HG03571 (cell line): ENCODE results near the gene PLEKHA7.
"Not testable (repeated sequence)": the region's sequence is repeated elsewhere in the genome, so short reads cannot be mapped to it uniquely, and the experiment has no call there.

ENCODE experiments used
- ATAC-seq: cut with Tn5 transposase; IDR thresholded peaks from one replicate; pipeline ENCODE4 v1.9.1; 2021; ENCODE audit not compliant: unreplicated experiment

PLEKHA7 gene

DNA sequence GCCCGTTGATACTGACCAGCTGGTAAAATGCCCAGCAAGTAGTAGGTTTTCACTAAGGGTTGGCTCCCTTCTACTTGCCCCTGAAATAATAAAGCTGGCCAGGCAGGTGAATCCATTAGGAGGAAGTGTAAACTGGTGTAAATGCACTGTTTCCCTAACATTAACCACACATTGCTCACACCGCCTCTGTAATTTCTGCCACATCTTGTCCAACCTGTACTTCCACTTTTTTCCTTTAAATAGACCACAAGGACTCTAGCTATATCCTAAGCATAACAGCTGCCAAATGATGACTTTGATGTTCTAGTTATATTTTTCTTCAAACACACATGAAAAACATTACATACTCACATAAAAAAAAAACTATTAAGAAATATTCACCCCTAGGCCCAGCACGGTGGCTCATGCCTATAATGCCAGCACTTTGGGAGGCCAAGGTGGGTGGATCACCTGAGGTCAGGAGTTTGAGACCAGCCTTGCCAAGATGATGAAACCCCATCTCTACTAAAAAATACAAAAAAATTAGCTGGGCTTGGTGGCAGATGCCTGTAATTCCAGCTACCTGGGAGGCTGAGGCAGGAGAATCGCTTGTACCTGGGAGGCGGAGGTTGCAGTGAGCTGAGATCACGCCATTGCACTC, 95.6 kb downstream of the PLEKHA7 start:
- not testable (repeated sequence) for ATAC-seq

DNA sequence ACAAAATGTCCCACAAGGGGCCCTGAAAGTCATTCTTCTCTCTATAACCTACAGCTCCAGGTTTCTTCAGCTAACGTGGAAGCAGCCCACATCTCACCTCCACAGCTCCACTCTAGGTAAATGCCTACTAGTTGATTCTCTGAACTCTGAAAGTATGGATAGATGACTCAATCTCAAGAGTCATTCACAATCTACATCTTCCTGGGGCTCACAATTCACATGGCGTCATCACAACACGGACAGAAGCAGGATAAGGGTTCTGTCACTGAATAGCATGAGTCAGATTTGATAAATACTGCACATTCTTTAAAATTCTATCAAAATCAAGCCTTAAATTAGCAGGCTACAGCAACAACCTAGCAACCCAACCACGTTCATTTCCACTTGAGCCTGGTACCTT, 96.3 kb downstream of the PLEKHA7 start:
- no peak for ATAC-seq

DNA sequence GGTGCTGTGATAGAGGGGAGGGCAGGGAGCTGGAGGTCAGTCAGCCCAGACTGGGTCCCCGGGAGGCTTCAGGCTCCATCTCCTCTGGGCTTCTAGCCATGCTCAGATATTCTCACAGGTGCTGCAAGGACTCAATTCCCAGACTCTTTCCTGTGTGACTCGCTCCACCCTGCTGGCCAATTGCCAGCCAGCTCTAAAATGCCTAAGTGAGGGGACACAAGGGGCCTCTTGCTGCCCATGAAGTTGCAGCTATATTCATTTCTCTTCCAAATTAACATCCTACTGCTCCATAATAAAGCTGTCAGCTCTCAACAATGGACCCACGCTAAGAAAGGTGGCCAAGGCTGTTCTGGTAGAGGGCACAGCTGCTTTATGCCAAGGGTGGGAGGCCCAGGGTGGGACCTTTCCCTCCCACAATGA, 101.5 kb downstream of the PLEKHA7 start:
- no peak for ATAC-seq

DNA sequence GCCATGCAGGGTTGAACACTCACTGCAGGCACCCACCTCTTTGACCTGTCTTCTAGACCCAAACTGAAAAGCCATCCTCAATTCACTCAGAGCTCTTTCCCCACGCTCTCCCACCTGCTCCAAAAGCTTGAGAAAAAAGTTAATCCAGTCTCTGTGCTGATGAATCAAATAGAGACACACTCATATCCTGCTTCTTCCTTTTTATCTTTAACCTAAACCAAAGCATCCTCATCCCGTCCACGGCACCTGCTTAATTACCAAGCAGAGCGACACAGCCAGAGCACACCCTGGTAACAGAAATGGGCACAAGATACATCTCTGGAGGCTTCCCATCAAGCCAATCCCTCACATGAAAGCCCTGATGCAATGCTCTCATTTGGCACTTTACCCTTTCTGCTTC, 102.6 kb downstream of the PLEKHA7 start:
- no peak for ATAC-seq

DNA sequence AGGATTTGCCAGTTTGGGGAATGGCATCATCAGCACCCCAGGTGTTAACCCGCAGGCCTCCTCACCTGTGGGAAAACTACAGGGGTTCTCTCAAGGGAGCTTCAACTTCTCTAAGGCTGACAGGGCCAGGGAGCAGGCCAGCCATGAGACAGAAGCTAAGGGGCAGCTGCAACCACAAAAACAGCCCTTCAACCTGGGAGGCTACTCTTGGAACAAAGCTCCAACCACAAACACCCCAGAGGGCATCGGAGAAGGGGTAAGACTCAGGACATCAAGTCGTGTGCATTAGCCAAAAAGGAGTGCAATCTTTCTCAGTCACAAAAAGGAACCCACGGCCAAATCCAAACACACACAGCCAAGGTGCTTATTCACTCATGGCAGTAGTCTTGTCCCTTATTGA, 103.0 kb downstream of the PLEKHA7 start:
- ATAC-seq, result no peak

DNA sequence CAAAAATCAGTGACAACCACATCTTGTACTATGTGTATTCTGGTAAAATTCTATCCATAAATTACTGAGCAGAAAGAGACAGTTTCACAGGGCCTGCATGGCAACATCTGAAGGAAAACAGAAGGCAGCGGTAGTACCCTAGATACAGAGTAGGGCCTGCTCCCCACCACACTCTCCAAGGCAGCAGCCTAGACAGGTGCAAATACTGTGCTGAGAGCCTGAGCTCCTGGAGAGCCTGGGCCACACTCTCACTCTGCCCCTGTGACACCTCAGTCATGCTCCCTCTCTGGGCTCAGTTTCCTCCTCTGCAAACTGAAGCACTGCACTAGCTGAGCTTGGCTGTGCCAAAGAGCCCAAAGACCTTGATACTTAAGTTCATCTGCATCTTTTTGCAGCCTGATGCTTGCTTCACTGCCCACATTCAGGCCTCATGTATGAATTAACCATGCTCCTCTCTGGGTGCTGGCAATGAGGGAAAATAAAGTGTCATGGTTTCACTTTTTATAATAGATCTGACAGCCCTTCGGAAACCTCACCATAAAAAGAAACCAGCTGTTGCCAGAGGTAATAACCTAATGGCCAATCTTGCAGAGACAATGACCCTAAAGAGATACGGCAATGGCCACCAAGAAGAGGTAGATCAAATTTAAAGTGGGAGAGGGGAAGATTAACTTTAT, 104.7 kb downstream of the PLEKHA7 start:
- peak; percentile 73 for ATAC-seq

DNA sequence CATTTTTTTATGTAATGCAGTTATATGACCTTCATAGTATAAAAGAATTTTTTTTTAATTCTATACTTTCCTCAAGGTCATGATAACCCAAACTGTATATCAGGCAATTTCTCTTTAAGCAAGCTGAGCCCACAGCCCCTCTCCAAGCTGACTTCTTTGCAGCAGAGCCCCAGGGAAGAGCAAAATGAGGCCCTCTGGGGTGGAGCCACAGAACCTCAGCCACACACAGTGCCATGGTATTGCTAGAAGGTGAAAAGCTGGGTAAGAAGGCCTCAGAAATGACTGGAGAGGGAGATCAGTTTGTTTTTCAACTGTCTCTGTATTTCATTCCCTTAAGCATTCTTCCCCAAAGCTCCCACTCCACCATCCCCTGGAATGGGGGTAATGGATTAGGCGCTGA, 108.8 kb downstream of the PLEKHA7 start:
- no peak for ATAC-seq

DNA sequence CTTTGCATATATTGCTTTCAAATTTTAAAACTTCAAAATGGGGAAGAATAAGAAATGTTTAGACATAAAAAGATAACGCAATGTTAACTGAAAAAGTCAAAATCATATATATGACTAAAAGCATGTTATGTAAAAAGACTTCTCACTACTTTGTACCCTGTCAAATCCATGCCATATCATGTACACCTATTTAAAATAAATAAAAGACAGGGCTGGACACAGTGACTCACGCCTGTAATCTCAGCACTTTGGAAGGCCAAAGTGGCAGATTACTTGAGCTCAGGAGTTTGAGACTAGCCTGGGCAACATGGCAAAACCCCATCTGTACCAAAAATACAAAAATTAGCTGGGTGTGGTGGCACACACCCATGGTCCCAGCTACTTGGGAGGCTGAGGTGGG, 109.5 kb downstream of the PLEKHA7 start:
- not testable (repeated sequence) for ATAC-seq

DNA sequence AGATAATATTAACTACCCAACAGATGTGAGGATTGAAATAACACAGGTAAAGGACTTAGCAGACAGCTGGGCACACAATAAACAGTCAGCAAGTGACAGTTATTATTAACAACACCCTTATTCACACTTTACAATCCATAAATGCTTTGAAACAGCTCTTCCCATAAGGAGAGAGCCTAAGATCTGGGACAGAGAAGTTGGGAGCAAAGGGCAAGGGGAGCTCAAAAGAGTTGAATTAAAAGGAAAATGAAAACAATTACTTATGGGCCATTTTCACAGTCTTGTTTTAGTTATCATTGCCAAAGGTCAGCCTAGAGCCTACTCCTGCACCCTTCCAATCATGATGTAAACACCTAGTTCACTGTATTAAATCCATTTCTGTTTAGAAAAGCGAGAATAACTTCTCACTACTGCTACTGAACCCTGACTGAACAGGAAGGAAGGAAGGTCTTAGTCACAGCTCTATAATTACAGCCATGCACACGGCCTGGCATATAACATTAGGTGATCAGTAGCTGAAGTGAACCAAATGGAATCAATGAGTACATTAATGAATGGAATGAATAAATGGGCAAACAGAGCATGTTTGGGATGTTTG, 111.3 kb downstream of the PLEKHA7 start:
- peak; percentile 74 for ATAC-seq

DNA sequence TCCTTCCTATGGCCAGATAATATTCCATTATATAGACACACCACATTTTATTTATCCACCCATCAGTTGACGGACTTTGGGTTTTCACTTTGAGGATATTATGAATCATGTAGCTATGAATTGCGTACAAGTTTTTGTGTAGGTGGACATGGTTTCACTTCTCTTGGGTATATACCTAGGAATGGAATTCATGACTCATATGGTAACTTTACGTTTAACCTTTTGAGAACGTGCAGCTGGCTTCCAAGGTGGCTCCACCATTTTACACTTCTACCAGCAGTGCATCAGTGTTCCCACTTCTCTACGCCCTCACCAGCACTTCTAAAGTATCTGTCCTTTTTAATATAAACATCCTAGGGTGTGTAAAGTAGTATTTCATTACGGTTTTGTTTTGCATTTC, 112.0 kb downstream of the PLEKHA7 start:
- peak; percentile 80 for ATAC-seq

DNA sequence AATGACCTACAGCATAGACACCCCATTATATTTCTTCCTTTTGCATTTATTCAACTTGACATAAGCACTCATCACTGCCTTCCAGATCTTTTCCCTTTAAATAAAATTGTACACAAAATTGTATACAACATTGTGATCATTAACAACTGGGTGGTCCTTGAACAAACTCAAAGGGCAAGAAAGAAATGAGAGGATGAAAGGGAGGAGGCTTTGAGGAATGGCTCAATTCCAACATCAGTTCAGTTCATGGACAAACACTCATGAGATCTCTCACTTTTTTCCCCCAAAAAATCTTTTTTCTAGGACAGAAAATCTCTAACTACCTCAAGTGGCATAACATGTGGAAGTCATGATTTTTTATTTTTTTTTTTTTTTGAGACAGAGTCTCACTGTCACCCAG, 113.7 kb downstream of the PLEKHA7 start:
- ATAC-seq, result no peak

DNA sequence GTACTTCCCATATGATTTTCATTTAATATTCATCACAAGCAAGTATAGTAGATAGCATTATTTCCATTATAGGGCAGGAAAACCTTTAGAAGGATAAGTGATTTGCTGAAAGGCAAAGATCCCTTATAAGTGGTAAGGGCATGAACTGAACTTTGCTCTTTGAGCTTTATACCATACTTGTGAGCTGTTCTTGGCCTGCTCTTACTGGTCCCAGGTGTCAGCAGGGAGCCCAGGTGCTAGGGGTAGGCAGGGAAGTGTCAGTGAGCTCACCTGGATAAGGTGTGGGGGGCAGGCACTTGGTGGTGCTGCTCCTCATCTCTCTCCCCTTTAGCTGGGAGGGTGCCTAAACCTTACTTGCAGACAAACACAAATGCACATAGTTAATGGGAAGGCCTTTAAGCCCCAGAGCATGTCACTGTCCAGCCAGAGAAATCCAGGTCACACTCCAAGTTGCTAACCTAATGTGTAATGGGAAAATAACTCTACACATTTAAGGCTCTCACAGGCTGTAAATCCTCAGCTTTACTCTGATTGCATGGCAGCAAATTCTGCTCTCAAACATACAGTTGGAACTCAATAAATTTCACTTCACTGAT, 114.4 kb downstream of the PLEKHA7 start:
- ATAC-seq, result no peak

DNA sequence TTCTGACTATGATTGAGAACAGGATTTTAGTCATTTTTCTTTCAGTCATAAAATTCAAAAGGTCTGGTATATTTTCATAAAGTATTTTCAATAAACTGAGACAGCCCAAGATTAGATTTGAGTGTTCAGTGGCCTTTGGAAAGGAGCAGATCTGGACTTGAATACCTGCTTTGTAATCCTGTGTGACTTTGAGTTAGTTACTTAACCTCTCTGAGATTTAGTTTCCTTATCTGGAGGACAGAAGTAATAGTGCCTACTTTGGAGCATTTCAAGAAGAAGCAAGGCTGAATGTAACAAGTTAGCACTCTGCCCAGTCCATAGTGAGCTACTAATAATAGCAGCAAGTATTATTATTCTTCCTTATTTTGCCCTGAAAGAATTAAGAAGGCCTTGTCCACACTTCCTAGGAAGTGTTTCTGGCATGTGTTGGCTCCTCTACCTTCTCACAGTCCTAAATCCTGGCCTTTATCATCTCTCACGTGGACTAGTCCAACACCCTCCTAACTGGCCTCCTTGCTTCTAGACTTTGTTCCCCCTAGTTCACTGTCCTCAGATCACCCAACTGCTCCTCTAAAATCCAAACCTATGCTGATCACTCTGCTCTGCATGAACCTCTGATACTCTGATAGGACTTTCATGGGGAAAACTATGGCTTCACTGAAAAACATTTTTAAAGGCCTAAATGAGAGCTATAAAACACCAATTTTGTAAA, 115.8 kb downstream of the PLEKHA7 start:
- no peak for ATAC-seq

DNA sequence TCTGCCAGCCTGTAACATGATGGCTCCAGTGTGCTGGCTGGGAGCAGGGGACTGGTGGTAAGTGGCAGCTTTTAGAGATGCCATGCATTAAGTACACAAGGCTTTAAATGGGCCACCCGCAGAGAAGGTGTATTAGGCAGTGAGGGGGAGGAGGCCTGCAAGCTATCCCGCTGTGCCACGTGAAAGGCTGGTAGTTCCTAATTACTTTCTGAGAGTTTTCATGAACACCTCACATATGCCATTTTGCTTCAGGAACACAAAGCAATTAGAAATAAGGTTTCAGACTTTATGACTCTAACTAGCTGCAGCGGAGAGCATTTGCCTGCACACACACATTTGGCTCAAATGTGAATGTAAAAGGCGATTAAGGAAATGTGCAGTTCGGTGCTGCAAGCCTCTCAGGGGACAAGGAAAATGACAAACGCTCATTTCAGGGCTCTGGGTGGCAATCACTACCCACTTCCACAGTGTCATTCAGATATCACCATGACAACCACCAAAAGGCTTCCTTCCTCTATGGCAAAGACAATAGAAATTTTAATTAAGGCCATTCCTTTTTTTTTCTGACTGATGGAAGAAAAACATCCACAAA, 116.6 kb downstream of the PLEKHA7 start:
- no peak for ATAC-seq

DNA sequence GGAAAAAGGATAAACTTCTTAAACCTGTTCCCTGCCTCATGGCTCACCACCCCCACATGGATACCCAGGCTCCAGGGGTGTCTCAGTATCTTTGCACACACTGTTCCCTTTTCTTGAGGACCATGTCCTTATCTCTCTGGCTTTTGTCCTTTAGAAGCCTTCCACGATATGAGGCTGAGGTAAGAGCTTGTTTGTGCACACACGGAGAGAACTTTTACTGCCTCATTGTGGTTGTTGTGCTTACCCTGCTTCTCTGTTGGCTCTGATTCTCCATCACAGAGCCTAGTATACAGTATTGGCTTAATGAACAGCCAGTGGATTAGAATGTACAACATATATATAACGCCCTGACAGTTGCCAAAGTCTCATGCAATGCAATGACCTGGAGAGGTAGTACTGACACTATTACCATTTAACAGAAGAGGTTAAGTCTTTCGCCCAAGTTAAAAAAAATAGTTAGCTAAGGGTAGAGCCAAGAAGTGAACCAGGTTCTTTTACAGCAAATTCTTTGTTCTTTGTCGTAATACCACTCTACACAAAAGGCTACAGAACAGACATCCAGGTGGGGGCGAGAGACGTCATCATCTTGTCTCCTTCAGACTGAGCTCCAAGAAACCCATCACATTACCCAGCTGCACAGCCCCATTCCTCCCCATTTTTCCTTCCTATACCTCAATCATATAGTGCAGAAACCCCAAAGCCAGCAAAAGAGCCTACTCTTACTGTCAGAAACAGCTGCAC, 117.3 kb downstream of the PLEKHA7 start:
- ATAC-seq, result no peak

DNA sequence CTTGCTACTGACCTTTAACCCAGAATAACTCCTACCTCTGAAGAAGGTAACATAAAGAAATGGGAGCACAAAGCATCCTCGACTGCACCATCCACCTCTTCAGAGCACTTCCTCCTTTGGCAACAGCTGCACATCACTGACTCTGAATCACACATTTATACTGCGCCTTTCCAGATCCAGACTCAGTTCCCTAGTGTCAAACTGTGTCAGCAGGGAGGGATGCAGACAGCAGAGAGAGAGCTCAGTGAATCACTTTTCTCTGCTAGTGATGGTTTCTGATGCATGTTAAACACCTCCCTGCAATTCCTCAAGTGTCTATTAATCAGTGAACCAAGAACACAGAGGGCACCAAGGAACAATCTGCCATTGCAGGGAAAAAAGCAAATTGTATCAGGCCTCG, 118.9 kb downstream of the PLEKHA7 start:
- ATAC-seq, result no peak

DNA sequence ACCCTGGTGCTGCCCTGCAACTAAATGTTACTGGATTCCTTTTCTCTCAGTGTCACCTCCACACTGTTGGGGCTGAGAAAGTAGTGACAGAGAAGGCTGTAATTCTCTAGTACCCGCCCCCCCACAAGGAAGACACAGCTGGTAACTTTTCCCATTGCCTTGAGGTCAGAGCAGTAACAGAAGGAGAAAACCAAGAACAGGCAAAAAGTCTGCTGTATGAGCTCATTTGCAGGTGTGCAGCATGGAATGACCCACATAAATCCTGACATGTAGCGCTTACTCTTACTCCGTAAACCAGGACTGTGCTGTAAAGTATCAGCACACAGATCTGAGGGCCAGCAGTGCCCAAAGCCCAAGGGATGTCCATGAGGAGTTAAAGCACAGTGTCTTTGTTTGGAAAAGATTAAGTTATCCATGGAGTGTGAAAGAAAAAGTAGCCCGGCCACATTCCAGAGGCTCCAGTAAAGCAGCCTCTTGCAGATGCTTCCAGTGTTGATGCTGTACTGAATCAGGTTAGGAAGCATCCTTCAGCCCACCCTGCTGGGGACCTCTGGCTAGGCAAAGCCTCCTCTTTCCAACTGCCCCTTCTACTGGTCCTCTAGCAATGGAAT, 120.7 kb downstream of the PLEKHA7 start:
- ATAC-seq, result no peak

DNA sequence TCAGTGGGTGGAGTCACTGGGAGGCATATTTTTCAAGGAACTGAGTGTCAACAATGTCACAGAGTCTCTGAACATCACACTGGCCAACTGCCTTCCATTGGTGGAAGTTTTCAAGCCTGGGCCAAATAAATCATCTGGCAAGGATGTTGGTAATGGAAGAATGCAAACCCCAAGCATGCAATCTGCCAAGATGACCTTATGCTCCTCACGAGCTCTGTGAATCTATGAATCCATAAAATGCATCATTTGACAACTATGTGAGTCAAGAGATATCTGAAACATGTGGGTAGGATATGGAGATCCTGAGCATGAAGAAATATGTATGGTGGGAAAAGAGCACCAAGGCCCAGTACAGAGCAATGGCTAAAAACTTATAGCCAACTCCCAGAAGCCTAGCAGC, 122.2 kb downstream of the PLEKHA7 start:
- no peak for ATAC-seq

DNA sequence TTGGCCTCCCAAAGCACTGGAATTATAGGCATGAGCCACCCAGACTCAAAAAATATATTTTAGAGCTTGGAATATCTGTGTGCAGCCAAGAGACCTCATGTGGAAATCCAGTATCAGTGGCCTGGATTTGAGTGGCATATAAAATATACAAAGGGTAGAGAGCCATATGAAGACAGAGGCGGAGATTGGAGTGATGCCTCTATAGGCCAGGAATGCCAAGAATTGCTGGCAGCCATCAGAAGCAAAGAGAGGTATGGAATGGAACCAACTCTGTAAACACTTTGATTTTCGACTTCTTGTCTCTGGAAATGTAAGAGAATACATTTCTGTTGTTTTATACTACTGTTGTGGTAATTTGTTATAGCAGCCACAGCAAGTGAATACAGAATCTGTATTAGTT, 123.0 kb downstream of the PLEKHA7 start:
- no peak for ATAC-seq

DNA sequence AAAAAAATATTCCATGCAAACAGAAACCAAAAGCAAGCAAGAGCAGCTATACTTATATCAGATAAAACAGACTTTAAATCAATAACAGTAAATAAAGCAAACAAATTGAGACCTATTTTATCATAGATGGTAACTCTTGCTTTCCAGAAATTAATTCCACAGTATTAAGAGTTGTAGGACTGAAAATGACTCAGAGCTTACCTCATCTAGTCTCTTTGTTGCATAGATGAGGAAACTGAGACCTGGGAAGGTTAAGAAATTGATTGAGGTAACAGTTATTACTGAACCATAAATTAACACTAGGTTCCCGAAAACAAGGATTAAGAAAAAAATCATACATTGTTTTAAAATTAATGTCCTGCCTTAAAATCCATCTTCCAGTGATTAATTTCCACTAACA, 123.8 kb downstream of the PLEKHA7 start:
- no peak for ATAC-seq
